Measurements from ENCODE around the gene C1orf198.

- TF ChIP-seq EZH2 (IDR thresholded peaks at IDR 0.05; ENCODE audit: insufficient read depth, poor library complexity, severe bottlenecking) (no peak), EZH2phosphoT487 (IDR thresholded peaks at IDR 0.05; ENCODE audit: insufficient read depth, low read depth) (no peak)
These were observed 55.8 kb downstream of the C1orf198 start for GRCh38 chr1:230812568-230812967.

Data from GM23248 (cell line).